WTC11 (cell line): ENCODE results near the gene TCP11.
A peak's percentile ranks its signal among the peaks of the same experiment; 100 is the strongest.

Source experiments
- CTCF ChIP-seq: fragments of 200-600 bp; IDR thresholded peaks from 2 replicates; pipeline ENCODE4 v1.8.0; 2022; ENCODE audit warnings: antibody characterized with exemption
- E2F1 ChIP-seq: sonication (generic); formaldehyde crosslinking; IDR thresholded peaks from 2 replicates; pipeline ENCODE4 v1.8.0; 2022; ENCODE audit warnings: mild to moderate bottlenecking, missing genetic modification reagents
- ETV6 ChIP-seq: sonication (generic); formaldehyde crosslinking; IDR thresholded peaks from 2 replicates; pipeline ENCODE4 v1.8.1; 2022; ENCODE audit warnings: mild to moderate bottlenecking, missing genetic modification reagents
- SMAD4 ChIP-seq: sonication (generic); formaldehyde crosslinking; IDR thresholded peaks from 2 replicates; pipeline ENCODE4 v1.8.0; 2022; ENCODE audit warnings: mild to moderate bottlenecking, missing genetic modification reagents
- ZNF423 ChIP-seq: fragments of 250-450 bp; sonication (Bioruptor Pico); IDR thresholded peaks from 2 replicates; pipeline ENCODE4 v2.1.2; 2022; ENCODE audit warnings: mild to moderate bottlenecking, moderate library complexity
- ZNF512 ChIP-seq: sonication (generic); formaldehyde crosslinking; IDR thresholded peaks from 2 replicates; pipeline ENCODE4 v1.8.1; 2022; ENCODE audit warnings: missing genetic modification reagents, borderline replicate concordance

GRCh38 chr6:35141007-35141655 lies at the start of gene TCP11:
- TF ChIP-seq CTCF (no peak), SMAD4 (CRISPR knock-in tag) (no peak), ZNF423 (no peak), ETV6 (CRISPR knock-in tag) (0 out of 2 replicates have a peak, but pooled peaks have one; percentile 37), E2F1 (CRISPR knock-in tag) (0 out of 2 replicates have a peak, but pooled peaks have one; percentile 27), ZNF512 (CRISPR knock-in tag) (no peak)
